ENCODE data around the gene LIX1L.

The LIX1L gene

DNA sequence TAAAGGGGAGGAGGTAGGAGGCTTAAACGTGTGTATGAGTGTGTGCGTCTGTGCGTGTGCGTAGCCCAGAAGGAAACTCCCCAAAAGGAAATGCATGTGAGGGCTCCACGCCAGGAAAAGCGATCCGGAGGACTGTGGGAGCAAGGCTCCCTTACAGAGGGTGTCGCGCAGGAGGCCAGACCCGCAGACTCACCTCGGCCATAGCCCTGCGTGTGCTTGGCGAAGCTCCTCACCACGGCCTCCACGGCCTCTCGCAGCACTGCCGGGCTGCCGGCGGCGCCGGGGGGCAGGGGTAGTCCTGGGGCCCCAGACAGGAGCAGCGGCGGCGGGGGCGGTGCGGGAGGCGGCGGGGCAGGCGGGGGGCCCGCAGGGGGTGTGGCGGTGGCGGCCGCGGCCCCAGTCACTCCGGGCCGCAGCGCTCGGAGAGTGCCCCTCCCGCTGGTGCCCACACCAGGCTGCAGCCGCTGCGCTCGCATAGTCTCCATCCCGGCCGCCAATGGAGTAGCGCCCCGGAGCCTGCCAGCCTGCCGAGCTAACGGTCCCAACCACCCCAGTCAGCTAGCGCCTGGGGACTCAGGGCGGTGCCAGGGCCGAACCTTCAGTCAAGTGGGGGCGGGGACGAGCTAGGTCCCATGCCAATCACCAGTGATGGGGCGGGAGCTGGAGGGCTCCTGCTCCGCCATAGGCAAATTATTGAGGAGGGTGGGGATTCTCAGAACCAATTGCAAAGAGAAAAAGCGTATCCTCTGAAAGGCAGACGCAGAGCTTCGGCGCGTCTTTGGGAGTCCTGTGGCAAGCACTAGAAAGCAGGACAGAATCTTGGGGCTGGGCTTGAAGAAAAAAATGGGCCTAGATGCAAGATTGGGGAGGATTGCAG is at the start of gene LIX1L:
Gene LIX1L, minus strand, starts transcription at position 575 of the 877 bp plus-strand sequence. Its CDS starts 90 bp downstream, at position 485.
- peak; percentile 93 for DNase-seq

DNA sequence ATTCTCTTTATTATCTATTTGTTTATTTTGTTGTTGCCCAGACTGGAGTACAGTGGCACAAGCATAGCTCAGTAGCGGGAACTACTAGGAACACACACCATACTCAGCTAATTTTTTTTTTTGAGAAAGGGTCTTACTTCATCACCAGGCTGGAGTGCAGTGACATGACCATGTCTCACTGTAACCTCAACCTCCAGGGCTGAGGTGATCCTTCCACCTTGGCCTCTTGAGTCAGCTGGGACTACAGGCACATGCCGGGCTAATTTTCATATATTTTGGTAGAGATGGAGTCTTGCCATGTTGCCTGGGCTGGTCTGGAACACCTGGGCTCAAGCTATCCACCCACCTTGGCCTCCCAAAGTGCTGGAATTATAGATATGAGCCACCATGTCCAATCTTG is 43.9 kb upstream of the LIX1L start:
- no peak for DNase-seq

DNA sequence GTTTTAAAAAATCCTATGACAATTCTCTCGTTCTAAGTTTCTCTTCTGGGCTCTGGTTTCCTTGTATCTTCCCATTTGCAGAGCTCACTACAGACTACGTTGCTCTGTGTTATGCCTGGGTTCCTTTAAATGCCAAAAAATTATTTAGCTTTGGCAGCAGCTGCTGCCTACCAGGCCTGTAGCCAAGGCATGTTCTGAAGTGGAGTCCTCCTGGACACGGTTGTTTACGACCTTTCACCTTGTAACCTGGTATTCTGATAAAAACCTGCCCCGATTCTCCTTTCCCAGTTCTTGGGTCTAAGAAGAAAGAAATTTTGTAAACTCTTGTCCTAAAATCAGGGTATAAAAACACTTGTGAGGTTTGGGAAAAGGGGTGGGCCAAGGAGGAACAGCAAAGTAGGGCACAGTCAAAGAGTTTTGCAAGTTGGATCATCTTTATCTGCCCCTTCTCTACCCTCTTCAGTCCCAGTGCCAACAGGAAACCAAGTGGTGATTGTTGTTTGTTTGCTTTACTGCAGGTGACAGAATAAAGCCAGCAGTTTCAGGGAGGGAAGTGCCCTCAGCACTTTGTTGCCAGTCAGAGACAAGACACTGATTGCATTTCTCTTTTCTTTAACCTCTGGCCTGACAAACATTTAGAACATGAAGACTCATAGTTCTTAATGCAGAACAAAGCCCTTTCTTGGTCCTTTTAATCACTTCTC is 41.7 kb upstream of the LIX1L start:
- no peak for DNase-seq

DNA sequence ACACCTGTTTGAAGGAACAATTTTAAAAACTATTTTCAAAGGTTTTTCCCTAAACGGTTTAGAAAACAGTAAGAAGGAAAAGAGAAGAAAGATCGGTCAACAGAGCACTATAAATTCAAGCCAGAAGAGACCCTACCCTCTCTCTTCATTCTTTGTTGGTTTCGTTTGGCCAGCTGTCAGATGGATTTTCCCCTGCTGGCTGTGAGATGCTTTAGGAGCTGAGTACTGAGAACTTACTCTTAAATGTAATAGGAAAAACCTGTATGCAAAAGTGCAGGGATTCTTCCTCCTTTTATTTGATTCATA is 39.9 kb upstream of the LIX1L start:
- DNase-seq, result no peak

DNA sequence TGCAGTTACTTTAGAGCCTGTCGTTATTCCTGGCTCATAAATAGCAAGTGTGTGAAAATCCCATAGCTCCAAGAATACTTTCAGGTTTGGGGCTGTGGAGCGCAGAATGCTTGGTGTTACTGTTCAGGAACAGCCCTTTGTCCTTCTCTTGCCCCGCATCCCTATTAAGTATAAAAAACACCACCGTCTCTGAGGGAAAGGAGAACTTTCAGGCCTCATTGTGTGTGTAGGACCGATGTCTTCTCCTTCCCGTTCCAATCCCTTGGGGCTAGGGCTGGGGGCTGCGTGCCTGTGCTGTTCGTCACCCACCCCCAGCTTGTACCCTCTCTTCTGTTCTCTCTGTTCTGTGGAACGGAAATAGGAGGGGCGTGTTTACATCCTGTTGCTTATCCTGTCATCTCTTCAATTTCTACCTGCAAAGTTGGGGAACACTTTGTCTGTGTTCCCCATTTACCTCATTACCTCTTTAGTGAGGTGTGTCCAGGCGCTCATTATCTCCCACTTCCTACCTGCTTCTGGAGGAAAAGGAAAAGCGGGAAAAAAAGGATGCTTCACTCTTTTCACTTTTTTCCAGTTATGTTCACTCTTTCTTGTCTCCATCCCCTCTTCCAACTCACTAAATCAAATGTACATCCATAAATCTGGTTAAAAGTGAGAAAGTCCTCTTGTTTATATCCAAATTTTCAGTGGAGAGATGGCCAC is 39.4 kb upstream of the LIX1L start:
- peak; percentile 56 for DNase-seq

DNA sequence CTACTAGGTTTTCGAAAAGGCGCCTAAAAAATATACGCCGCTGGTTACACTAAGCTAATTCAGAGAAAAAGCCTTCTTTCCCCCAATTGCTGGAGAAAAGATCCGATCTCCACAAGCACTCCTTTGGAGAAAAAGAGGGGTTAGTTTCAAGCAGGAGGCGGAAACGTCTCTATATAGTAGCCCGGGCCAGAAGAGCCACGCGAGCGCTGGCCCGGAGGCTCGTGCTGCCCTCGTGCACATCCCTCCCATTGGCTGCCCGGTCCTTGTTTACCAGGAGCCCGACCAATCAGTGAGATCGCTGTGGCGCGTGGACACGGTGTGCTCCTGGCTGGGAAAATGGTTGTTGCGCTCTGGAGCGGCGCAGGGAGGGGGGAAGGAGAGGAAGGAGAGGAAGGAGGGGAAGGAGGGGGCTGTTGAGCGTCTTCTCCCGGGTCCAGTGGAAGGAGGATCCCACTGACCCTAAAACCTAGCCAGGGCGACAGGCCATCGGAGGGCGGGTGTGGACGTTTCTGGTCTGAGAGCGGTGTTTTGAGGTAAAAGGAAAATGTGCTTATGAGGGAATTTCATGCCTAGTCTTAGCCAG is 38.7 kb upstream of the LIX1L start, which contains the start of gene TXNIP:
Gene TXNIP, minus strand, starts transcription at position 147 of the 583 bp plus-strand sequence. CDS start 313 bp downstream, outside the sequence.
- peak; percentile 91 for DNase-seq

DNA sequence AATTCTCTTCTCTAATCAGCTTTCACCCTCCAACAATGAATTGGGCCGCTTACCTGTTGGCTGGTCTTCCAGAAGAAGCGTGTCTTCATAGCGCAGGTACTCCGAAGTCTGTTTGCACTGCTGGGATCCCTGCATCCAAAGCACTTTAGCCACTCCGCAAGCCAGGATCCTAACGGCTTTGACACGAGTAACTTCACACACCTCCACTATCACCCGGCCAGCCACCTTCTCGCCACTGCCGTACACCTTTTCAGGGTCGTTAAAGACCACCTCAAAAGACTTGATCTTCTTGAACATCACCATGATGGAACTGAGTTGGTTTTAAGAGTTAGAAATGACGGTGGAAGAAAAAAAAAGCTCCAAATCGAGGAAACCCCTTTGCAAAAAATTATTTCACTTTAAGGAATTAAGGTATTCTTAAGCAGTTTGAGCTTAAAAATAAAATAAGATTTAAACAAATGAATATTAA is 38.2 kb upstream of the LIX1L start:
- no peak for DNase-seq

DNA sequence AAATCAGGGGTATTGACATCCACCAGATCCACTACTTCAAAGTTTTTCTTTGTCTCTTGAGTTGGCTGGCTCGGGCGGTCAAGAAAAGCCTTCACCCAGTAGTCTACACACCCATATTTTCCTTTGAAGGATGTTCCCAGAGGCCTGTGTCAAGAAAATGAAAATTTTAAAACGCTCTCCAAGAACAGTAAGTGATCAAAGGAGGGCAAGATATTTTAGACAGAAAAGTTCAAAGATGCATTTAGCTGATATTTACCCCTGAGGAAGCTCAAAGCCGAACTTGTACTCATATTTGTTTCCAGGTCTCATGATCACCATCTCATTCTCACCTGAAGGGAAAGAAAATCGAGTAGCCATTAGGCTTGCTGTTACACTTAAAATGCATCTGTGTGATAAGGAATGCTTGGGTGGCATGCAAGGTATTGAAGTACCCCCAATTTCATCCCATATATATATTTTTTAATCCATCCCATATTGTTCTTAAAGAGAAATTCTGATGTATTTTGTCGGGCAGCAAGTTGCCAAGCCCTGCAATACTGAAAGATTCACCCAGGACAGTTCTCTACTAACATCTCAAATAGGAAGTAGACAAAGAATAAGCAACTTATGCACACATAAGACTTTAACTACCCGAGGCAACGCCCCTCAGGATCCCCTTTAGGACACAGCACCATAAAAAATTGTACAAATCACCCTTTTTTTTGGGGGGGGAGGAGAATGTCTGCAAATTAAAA is 37.5 kb upstream of the LIX1L start:
- DNase-seq, result no peak

DNA sequence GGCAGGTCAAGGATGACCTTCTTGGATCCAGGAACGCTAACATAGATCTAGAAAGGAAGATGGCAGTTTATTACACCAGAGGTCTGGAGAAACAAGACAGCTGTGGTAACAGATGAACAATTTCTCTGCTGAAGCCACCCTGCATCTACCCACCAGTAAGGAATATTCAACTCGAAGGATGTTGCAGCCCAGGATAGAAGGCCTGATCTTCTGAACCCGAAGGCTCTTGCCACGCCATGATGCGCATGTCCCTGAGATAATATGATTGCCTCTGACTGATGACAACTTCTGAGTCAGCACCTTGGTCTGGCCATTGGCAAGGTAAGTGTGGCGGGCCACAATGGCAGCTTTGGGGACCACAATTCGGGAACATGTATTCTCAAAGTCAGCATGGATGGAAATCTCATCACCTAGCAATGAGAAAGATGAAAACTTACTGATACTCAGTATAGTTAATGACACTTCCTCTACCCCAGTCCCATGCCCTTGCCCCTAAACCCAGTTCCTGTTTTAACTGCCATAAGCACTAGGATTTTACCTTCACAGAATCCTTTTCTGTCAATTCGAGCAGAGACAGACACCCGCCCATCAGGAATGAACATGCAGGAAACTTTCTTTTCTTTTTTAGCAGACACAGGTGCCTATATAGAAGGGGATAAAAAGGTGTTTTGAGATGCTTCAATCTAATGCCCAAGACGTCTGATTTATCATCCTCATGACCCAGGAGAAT is 36.7 kb upstream of the LIX1L start:
- DNase-seq, result peak; percentile 33

DNA sequence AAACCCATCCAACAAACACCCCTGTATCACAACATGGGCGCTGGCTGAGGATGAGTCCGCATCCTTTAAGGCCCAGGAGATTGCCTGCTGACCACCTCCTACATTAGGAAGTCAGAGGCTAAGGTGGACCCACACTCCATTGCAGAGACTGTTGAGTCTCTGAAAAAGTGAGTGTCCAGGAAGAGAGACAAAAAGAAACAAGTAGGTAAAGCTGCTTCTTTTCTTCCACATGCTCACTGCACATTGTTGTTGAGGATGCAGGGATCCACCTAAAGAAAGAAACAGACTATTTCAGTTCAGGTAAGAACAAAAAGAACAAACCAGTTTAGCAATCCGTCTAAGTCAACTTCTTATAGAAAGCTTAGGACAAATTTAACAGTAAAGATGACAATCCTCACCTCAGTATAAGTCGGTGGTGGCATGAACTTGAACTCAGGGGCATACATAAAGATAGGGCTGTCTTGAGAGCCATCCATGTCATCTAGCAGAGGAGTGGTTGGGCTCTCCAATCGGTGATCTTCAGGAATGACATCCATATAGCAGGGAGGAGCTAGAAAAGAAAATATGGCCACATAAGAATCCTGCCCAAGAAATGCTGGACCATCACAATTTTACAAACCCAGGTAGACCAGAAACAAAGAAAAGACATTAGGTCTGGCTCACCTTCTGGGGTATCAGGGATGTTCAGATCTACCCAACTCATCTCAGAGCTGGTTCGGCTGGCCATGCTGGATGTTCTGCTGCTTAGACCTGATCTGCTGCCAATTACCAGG is 36.0 kb upstream of the LIX1L start:
- no peak for DNase-seq

DNA sequence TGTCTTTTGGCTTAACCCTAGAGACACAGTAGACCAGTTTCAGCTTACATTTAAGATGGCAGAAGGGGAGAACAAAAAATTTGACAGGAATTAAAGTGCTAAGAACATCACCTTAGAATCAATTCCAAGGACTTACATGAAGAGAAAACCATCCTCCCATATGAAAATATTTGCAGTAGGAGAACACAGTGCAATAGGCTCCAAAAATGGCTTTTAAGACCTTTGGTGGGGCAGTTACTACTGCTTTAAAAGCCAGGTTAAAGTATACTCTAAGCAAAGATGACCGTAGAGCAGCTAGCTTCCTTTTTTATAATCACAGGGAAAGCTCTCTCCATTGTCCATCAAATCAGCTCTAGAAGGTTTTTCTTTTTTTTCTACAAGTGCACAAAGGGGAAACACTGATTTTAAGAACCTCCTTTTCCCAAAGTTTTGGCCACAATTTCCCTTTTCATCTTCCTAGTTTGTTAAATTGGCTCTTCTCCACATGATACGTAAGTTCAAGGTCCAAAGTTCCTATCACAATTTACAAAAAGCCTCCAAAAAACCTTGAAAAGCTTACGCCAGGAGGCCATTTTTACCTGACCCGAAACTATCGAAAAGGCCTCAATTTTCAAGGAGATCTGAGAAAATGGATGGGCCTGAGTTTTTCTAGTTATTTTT is 35.3 kb upstream of the LIX1L start:
- DNase-seq, result no peak

DNA sequence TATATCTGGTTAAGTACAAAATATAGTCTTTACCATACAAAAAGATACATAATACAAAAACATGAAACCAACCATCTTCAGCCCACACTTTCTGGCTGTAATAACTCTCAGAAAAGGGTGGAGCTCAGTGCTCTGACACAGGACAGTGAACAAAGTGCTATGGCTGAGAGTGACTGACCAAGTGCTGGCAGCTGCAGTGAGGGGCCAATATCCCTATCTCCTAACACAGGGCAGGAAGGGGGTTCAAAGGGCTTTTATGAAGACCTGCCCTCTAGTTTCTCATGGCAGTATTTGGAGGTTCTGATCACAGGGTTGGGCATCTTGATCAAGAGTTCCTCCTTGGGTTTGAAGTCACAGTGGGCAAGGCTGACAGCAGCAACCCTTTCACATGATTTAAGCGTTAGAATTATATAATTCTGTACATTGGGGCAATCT is 34.7 kb upstream of the LIX1L start:
- no peak for DNase-seq

DNA sequence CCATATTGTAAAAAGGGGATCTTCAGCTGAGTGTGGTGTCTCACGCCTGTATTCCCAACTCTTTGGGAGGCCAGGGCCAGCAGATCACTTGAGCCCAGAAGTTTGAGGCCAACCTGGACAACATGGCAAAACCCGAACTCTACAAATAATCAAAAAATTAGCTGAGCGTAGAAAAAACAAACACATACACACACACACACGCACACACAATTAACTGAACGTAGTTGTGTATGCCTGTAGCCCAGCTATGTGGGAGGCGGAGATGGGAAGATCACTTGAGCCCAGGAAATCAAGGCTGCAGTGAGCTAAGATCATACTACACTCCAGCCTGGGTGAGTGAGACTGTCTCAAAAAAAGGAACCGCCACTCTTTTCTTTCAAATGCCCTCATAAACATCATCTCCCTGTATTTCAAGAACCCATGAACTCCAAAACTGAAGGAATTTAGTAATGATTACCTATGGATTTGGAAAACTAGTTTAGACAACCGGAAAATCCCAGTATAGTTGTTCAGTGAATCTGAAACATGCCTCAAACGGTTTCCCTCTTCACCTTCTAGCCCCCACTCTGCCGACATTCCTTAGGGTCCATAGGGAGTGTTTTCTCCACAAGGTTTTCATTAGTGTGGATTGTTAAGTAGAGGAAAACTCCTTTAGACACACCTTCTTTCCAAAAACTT is 34.1 kb upstream of the LIX1L start:
- no peak for DNase-seq

DNA sequence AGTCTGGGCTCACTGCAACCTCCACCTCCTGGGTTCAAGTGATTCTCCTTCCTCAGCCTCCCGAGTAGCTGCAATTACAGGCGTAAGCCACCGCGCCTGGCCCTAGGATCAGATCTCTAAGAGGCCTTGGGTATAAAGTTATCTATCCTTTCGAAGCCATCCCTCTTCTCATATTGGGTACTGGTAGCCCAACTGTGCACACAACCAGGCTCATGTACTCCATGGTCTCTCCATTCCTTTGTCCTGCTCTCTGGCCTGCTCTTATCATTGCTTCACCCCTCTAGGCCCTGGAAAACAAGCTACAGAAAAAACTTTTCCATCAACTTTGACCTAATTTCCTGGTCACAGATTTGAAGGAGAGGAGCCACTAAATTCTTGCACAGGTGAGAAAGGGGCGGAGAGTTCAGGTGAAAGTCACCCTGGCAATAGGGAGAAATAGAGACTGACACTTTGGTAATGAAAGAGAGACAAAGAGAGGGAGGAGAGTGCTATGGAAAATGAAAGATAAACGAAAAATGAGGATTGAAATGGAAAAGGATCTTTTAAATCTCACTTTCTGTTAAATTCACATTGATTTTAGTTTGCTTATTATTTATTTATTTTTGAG is 32.5 kb upstream of the LIX1L start:
- no peak for DNase-seq

DNA sequence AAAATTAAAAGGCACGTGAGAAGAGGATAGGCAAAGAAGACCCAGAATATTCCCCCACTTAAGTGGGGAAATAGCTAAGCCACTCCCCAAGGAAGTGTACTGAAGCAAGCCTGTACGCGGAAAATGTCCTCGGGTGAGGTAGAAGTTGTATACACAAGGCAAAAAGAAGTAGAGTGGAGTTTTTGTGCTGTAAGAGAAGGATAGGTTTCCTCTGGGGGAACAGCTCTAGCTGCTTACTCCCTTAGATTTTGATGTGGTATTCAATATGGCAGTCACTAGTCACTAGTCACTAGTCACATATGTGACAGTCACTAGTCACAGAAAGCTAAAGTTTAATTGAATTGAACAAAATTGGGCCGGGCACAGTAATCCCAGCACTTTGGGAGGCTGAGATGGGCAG is 31.0 kb upstream of the LIX1L start:
- DNase-seq, result no peak

DNA sequence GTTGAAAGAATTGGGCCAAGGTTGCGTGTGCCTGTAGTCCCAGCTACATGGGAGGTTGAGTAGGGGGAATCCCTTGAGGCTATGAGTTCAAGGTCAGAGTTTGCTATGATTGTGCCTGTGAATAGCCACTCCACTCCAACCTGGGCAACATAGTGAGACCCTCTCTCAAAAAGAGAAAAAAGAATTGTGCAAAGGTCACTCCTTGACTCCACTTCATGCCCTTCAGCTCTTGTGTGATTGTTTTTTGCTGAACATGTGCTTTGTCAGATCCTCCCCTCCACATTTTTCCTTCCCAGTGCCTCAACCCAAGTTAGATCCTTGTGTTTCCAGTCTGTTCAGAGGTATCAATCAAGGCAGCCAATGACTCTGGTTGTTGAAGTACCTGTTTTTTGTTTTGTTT is 30.1 kb upstream of the LIX1L start:
- no peak for DNase-seq

DNA sequence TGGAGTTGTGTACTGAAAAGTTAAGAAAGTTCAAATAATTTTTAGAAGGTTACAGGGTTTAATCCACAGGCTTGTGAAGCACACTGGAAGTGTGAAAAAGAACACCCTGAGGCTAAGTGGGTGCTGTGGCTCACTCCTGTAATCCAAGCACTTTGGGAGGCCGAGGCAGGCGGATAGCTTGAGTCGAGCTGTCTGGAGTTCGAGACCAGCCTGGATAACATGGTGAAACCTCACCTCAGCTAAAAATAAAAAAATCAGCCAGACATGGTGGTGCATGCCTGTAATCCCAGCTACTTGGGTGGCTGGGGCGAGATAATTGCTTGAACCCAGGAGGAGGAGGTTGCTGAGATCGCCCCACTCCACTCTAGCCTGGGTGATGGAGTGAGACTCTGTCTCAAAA is 28.7 kb upstream of the LIX1L start:
- DNase-seq, result no peak

DNA sequence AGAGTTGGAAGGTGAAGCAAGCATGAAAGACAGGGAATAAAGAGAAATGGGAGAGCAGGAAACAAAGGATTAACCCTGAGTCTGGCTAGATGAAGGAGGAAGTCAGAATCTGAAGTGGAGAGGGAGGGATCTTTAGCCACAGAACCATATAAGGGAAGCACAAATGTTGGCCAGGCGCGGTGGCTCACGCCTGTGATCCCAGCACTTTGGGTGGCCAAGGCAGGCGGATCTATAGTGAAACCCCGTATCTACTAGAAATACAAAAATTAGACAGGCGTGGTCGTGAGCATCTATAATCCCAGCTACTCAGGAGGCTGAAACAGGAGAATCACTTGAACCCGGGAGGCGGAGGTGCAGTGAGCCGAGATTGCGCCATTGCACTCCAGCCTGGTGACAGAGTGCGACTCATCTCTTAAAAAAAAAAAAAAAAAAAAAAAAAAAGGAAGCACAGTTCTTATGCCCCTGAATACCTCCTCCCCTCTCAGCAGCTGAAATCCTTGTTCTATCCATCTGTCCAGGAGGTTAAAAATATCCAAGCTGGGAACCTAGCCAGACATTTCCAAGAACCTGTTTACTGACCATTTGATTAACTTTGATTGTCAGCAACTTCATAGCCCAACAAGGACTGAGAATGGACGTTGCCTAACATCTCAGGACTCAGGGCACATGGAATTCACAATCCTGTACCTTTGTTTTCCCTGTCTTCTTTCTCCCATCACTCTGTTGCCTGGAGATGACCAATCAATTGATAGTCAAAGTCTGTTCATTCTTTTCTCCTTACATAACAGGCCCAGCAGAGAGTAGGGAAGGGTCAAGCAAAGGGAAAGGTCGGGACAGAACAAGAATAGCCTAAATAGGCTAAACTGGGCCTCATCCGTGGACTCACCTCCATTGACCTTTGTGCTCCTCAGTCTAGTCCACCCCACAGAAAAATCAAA is 28.0 kb upstream of the LIX1L start:
- no peak for DNase-seq

Data from stimulated activated CD4-positive, alpha-beta T cell treated with anti-CD3 and anti-CD28 coated beads, Interleukin-4, amount 100 ng/mL, for 1 hour (primary cell).